Measurements from ENCODE around the gene PRR20G. TPM values are rescaled to one million over a fixed set of nuclear protein-coding genes. Genes with fewer than 3 reads are reported as not detected.

The PRR20G gene
- polyA plus RNA-seq, 6 donors from 2014 or later = not detected

- DNase-seq = no peak
- no peak overlapping the region for H3K27ac Mint-ChIP-seq
Measured at GRCh38 chr3:127256138-127256537, 31.7 kb downstream of the PRR20G start.

GRCh38 chr3:127255516-127255915 lies 32.3 kb downstream of the PRR20G start:
- Mint-ChIP-seq H3K36me3 (no peaks in the 10 kb centered on the region), H3K27ac (no peak overlapping the region), H3K9me3 (peaks cover 0 to 3% (median 0%) of the 10 kb centered on the region in 7 donors), H3K4me3 (no peak overlapping the region), H3K4me1 (no peaks in the 10 kb centered on the region), H3K27me3 (peaks cover 5 to 16% (median 11%) of the 10 kb centered on the region in 3 donors)
- ATAC-seq (ENCODE audit: low read depth in 2 of 2) = no peak
- DNase-seq = no peak

More at GRCh38 chr3:127256138-127256537, 31.7 kb downstream of the PRR20G start:
- H3K4me3 Mint-ChIP-seq = no peak overlapping the region
- H3K9me3 Mint-ChIP-seq = peaks cover 0 to 3% (median 0%) of the 10 kb centered on the region in 7 donors
- H3K36me3 Mint-ChIP-seq = no peaks in the 10 kb centered on the region
- peaks cover 5 to 16% (median 11%) of the 10 kb centered on the region in 3 donors for H3K27me3 Mint-ChIP-seq
- H3K4me1 Mint-ChIP-seq = no peaks in the 10 kb centered on the region
- no peak for ATAC-seq (ENCODE audit: low read depth in 2 of 2)

- H3K4me3 Mint-ChIP-seq = no peak overlapping the region
- no peak overlapping the region for H3K27ac Mint-ChIP-seq
- ATAC-seq (ENCODE audit: low read depth in 2 of 2) = no peak
- no peaks in the 10 kb centered on the region for H3K4me1 Mint-ChIP-seq
- peaks cover 0 to 16% (median 11%) of the 10 kb centered on the region in 3 donors for H3K27me3 Mint-ChIP-seq
- no peak for DNase-seq
- H3K9me3 Mint-ChIP-seq = peaks cover 0 to 8% (median 3%) of the 10 kb centered on the region in 7 donors
- H3K36me3 Mint-ChIP-seq = no peaks in the 10 kb centered on the region
Measured at GRCh38 chr3:127254730-127255129, 33.1 kb downstream of the PRR20G start.

- ATAC-seq (ENCODE audit: low read depth in 2 of 2) (no peak), DNase-seq (no peak)
- Mint-ChIP-seq H3K9me3 (peaks cover 2 to 14% (median 3%) of the 10 kb centered on the region in 7 donors), H3K27me3 (peaks cover 0 to 16% (median 11%) of the 10 kb centered on the region in 3 donors), H3K4me3 (no peak overlapping the region), H3K36me3 (no peaks in the 10 kb centered on the region), H3K27ac (no peak overlapping the region), H3K4me1 (no peaks in the 10 kb centered on the region)
Measured at GRCh38 chr3:127254033-127254644, 33.7 kb downstream of the PRR20G start.

GRCh38 chr3:127253491-127253890 lies 34.4 kb downstream of the PRR20G start:
- Mint-ChIP-seq H3K36me3 (no peaks in the 10 kb centered on the region), H3K4me1 (no peaks in the 10 kb centered on the region), H3K27ac (no peak overlapping the region), H3K9me3 (peaks cover 3 to 20% (median 7%) of the 10 kb centered on the region in 7 donors), H3K4me3 (no peak overlapping the region), H3K27me3 (peaks cover 0 to 16% (median 11%) of the 10 kb centered on the region in 3 donors)
- no peak for DNase-seq
- ATAC-seq (ENCODE audit: low read depth in 2 of 2) = no peak

GRCh38 chr3:127252446-127252845 lies 35.4 kb downstream of the PRR20G start:
- DNase-seq = no peak
- no peak overlapping the region for H3K4me3 Mint-ChIP-seq
- no peak overlapping the region for H3K27ac Mint-ChIP-seq
- no peaks in the 10 kb centered on the region for H3K36me3 Mint-ChIP-seq
- H3K4me1 Mint-ChIP-seq = no peaks in the 10 kb centered on the region
- H3K27me3 Mint-ChIP-seq = peaks cover 0 to 16% (median 11%) of the 10 kb centered on the region in 3 donors
- no peak for ATAC-seq (ENCODE audit: low read depth in 2 of 2)
- peaks cover 3 to 30% (median 16%) of the 10 kb centered on the region in 7 donors for H3K9me3 Mint-ChIP-seq

GRCh38 chr3:127250032-127250431 lies 37.8 kb downstream of the PRR20G start:
- Mint-ChIP-seq H3K4me3 (no peak overlapping the region), H3K27ac (no peak overlapping the region), H3K36me3 (peaks cover 0 to 6% of the 10 kb centered on the region in 2 donors), H3K4me1 (no peaks in the 10 kb centered on the region), H3K27me3 (peaks cover 0 to 8% (median 6%) of the 10 kb centered on the region in 3 donors), H3K9me3 (peaks cover 13 to 55% (median 38%) of the 10 kb centered on the region in 7 donors)
- ATAC-seq (ENCODE audit: low read depth in 2 of 2) (no peak), DNase-seq (no peak)

GRCh38 chr3:127247292-127247691 lies 40.6 kb downstream of the PRR20G start:
- DNase-seq (no peak), ATAC-seq (ENCODE audit: low read depth in 2 of 2) (no peak)
- peaks cover 0 to 2% (median 0%) of the 10 kb centered on the region in 3 donors for H3K27me3 Mint-ChIP-seq
- no peak overlapping the region for H3K4me3 Mint-ChIP-seq
- peaks cover 0 to 10% of the 10 kb centered on the region in 2 donors for H3K36me3 Mint-ChIP-seq
- peaks cover 12 to 78% (median 53%) of the 10 kb centered on the region in 7 donors for H3K9me3 Mint-ChIP-seq
- H3K4me1 Mint-ChIP-seq = no peaks in the 10 kb centered on the region
- H3K27ac Mint-ChIP-seq = no peak overlapping the region

GRCh38 chr3:127238602-127239001 lies 49.2 kb downstream of the PRR20G start:
- ATAC-seq (ENCODE audit: low read depth in 2 of 2) (no peak), DNase-seq (no peak)
- no peaks in the 10 kb centered on the region for H3K4me1 Mint-ChIP-seq
- H3K27me3 Mint-ChIP-seq = peaks cover 0 to 20% (median 15%) of the 10 kb centered on the region in 3 donors
- peaks cover 6 to 29% (median 13%) of the 10 kb centered on the region in 7 donors for H3K9me3 Mint-ChIP-seq
- no peak overlapping the region for H3K4me3 Mint-ChIP-seq
- peaks cover 0 to 8% of the 10 kb centered on the region in 2 donors for H3K36me3 Mint-ChIP-seq
- no peak overlapping the region for H3K27ac Mint-ChIP-seq

- no peaks in the 10 kb centered on the region for H3K4me1 Mint-ChIP-seq
- peaks cover 0 to 20% (median 15%) of the 10 kb centered on the region in 3 donors for H3K27me3 Mint-ChIP-seq
- DNase-seq (no peak), ATAC-seq (ENCODE audit: low read depth in 2 of 2) (no peak)
- peaks cover 0 to 8% of the 10 kb centered on the region in 2 donors for H3K36me3 Mint-ChIP-seq
- no peak overlapping the region for H3K27ac Mint-ChIP-seq
- H3K4me3 Mint-ChIP-seq = no peak overlapping the region
- H3K9me3 Mint-ChIP-seq = peaks cover 6 to 25% (median 12%) of the 10 kb centered on the region in 7 donors
Measured at GRCh38 chr3:127237835-127238234, 50.0 kb downstream of the PRR20G start.

- H3K36me3 Mint-ChIP-seq = peaks cover 0 to 8% of the 10 kb centered on the region in 2 donors
- peaks cover 4 to 20% (median 7%) of the 10 kb centered on the region in 7 donors for H3K9me3 Mint-ChIP-seq
- DNase-seq = no peak
- H3K27me3 Mint-ChIP-seq = peaks cover 5 to 16% (median 7%) of the 10 kb centered on the region in 3 donors
- ATAC-seq (ENCODE audit: low read depth in 2 of 2) = no peak
- H3K27ac Mint-ChIP-seq = no peak overlapping the region
- H3K4me1 Mint-ChIP-seq = no peaks in the 10 kb centered on the region
- H3K4me3 Mint-ChIP-seq = no peak overlapping the region
Measured at GRCh38 chr3:127235706-127236105, 52.1 kb downstream of the PRR20G start.

GRCh38 chr3:127234778-127235177 lies 53.1 kb downstream of the PRR20G start:
- Mint-ChIP-seq H3K27me3 (peaks cover 5 to 22% (median 7%) of the 10 kb centered on the region in 3 donors), H3K36me3 (peaks cover 0 to 9% of the 10 kb centered on the region in 2 donors), H3K4me3 (no peak overlapping the region), H3K4me1 (no peaks in the 10 kb centered on the region), H3K9me3 (peaks cover 4 to 20% (median 7%) of the 10 kb centered on the region in 7 donors), H3K27ac (no peak overlapping the region)
- DNase-seq = no peak
- no peak for ATAC-seq (ENCODE audit: low read depth in 2 of 2)
